Placental pericyte (primary cell): ENCODE measurements around the gene SRSF9. TPM values are rescaled to one million over a fixed set of nuclear protein-coding genes. Genes with fewer than 3 reads are reported as not detected.

ENCODE experiments used
- small RNA-seq: library from RNA; depleted of rRNA; stranded (forward); fragments of <200 nt; gene quantifications from one replicate; pipeline ENCODE3, GENCODE V24; 2012; ENCODE audit warnings: low replicate concordance
- total RNA-seq: library from RNA; depleted of rRNA; stranded (reverse); fragments of >200 nt; gene quantifications from 2 replicates; pipeline ENCODE4 v1.2.3, GENCODE V29; 2012

The SRSF9 gene, protein sequence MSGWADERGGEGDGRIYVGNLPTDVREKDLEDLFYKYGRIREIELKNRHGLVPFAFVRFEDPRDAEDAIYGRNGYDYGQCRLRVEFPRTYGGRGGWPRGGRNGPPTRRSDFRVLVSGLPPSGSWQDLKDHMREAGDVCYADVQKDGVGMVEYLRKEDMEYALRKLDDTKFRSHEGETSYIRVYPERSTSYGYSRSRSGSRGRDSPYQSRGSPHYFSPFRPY
- total RNA-seq = 132 and 154 TPM in 2 replicates

DNA sequence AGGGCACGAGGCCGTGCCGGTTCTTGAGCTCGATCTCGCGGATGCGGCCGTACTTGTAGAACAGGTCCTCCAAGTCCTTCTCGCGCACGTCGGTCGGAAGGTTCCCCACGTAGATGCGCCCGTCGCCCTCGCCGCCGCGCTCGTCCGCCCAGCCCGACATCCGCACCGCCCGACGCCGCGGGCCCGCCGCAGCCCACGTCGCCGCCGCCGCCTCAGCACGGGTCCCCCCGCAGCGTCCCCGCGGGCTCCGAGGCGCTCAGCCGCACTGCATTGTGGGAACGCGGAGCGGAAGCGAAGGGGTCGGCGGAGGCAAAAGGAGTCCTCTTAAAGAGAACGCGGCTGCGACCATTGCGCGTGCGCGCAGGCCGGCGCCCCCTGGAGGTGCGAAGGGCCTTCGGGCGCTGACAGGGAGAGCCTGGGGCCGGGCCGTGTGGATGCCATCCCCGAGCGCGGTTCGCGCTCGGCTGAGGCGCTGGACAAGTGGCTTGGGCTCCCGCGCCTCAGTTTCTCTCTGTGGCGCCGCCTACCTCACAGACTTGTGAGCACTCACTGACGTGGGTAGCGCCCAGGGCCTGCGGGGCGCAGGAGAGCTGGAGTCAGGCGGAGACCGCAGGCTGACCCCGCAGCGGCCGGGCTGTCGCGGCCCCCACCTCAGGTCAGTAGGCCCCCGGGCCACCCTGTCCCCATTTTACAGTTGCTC is at the start of gene SRSF9:
TSS of gene SRSF9 (minus strand) at position 299 of the 700 bp plus-strand sequence. CDS start at position 160, 139 bp downstream.

DNA sequence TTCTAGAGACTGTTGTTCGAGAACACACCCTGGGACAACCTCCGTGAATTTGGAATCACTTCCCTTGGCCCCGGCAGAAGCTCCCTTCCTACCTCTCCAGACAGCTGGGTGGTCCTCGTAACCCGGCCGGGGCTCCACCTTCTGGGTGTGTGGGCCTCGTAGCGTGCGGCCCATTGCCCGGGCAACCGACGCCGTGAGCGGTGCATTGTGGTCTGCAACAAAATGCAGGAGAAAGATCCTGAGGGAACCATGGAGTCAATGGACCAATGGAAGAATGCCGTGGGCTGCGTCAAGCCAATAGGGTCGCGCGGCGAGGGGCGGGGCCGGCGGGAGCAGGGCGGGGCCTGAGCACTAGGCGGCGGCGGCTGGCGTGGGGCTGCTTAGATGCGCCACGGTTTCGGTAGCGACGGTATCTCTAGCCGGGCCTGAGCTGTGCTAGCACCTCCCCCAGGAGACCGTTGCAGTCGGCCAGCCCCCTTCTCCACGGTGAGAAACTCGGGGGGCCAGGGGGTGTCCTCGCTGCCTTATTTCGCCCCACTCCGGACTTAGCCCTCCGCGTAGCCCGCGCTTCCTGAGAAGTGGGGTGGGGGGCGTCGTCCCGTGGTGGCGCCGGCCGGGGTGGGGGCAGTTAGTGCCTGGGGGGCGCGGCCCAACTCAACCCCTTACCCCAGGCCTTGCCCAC is 26.3 kb upstream of the SRSF9 start, which contains the start of gene DYNLL1:
TSS of gene DYNLL1 (plus strand) at position 383 of the 682 bp plus-strand sequence. CDS start 309 bp downstream, outside the sequence.

DNA sequence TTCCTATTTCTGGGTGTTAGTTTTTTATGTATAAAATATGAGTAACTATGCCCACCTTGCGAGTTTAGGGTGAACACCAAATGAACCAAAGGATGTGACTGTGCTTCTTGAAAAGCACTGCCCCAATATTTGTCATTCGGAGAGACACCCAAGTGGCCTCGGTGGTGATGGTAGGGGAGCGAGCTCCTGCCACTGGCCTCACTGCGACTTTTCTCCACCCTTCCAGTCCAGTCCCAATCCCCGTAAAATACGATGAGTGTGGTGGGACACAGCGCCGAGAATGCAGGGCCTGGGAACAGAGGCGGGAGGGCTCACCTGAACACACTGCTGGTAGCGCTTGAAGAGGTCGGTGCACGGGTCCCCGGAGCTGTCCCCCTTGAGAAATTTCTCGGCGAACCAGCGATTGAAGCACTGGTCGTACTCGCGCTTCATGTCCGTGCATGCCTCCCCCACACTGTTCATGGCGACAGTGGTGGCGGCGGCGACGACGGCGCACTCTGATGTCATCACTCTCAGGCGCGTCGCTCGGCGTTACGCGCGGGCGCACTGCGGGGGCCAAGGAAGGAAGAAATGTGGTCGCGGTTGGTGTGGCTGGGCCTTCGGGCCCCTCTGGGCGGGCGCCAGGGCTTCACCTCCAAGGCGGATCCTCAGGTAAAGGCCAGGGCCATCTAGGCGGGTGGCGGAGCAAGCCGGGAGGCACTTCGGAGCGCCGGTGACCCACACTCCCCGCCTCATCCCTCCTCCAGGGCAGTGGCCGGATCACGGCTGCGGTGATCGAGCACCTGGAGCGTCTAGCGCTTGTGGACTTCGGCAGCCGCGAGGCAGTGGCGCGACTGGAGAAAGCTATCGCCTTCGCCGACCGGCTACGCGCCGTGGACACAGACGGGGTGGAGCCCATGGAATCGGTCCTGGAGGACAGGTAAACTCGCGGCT is 23.4 kb downstream of the SRSF9 start, which contains the start of the genes GATC and TRIAP1:
TSS of gene GATC (plus strand) at position 534 of the 933 bp plus-strand sequence. CDS start at position 571, 37 bp downstream.
TSS of gene TRIAP1 (minus strand) at position 474 of the 933 bp plus-strand sequence. CDS start at position 462, 12 bp downstream.

DNA sequence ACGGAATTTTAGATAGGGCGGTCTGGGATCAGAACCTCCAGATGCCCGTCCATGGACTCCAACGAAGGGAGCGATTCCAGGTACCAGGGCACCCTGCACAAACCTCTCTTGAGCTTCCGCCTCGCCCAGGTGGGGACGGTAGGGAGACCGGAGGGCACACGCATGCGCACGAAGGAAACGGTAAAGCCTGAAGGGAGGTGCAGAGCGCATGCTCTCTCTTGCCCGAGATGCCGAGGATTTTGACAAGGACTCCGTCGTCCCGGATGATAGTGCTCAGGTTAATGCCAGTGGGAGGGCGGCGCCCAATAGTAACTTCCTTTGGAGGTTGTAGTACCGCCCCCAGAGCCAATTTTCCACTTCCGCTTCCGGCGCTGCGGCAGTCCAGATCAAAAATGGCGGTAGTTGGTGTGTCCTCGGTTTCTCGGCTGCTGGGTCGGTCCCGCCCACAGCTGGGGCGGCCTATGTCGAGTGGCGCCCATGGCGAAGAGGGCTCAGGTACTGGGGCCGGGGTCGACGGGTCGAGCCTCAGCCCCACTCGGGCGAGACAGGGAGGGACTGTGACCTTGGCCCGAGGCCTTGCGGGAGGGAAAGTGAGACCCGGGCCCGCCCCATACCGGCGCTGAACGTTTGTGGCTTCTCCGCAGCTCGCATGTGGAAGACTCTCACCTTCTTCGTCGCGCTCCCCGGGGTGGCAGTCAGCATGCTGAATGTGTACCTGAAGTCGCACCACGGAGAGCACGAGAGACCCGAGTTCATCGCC is 31.6 kb downstream of the SRSF9 start, which contains the start of gene COX6A1:
TSS of gene COX6A1 (plus strand) at position 379 of the 760 bp plus-strand sequence. CDS start at position 393, 14 bp downstream.

Small RNAs within 50 kb of the gene (small RNA-seq; reads per million reads assigned to genes)
- not detected for gene RF00019

Other genes starting within 250 kb of the SRSF9 start
- gene PXN, start 204.0 kb downstream of the SRSF9 start, total RNA-seq = 46.2 and 150 TPM in 2 replicates
- gene RNU4-2, start 177.8 kb downstream of the SRSF9 start, total RNA-seq = under 0.01 TPM in 2 replicates
- under 0.01 TPM in 2 replicates for gene RNU4-1, start 176.5 kb downstream of the SRSF9 start, total RNA-seq
- 0.66 and 0.86 TPM in 2 replicates for gene SIRT4, start 167.4 kb downstream of the SRSF9 start, total RNA-seq
- gene PLA2G1B, start 142.0 kb downstream of the SRSF9 start, total RNA-seq = not detected in 2 replicates
- not detected in 2 replicates for gene MSI1, start 100.6 kb downstream of the SRSF9 start, total RNA-seq
- 260 and 322 TPM in 2 replicates for gene COX6A1, start 31.6 kb downstream of the SRSF9 start, total RNA-seq
- 16.2 and 27.6 TPM in 2 replicates for gene TRIAP1, start 23.4 kb downstream of the SRSF9 start, total RNA-seq
- gene GATC, start 23.3 kb downstream of the SRSF9 start, total RNA-seq = 13.3 and 16.9 TPM in 2 replicates
- gene DYNLL1, start 26.4 kb upstream of the SRSF9 start, total RNA-seq = 228 and 256 TPM in 2 replicates
- 16.5 and 21.9 TPM in 2 replicates for gene COQ5, start 59.4 kb upstream of the SRSF9 start, total RNA-seq
- 114 and 200 TPM in 2 replicates for gene RNF10, start 64.6 kb upstream of the SRSF9 start, total RNA-seq
- gene POP5, start 111.7 kb upstream of the SRSF9 start, total RNA-seq = 9.8 and 38.4 TPM in 2 replicates
- not detected in 2 replicates for gene CABP1, start 170.9 kb upstream of the SRSF9 start, total RNA-seq
- gene MLEC, start 217.4 kb upstream of the SRSF9 start, total RNA-seq = 121 and 143 TPM in 2 replicates
- gene UNC119B, start 240.7 kb upstream of the SRSF9 start, total RNA-seq = 15.8 and 22.0 TPM in 2 replicates